SK-N-MC (cell line): Measurements from ENCODE around the gene WDR70.

ENCODE experiments used
- DNase-seq: peaks from one replicate; pipeline ENCODE4 v3.0.0-alpha.2; 2011; ENCODE audit warnings: low read depth, low spot score
- H3K27ac ChIP-seq: fragments of 200-600 bp; sonication (generic); 2 replicates; pipeline ENCODE4 v1.5.1; 2016; ENCODE audit warnings: mixed run types
- H3K36me3 ChIP-seq: fragments of 200-600 bp; sonication (generic); 2 replicates; pipeline ENCODE4 v1.6.1; 2017; ENCODE audit warnings: antibody characterized with exemption, low read length, mixed read lengths; ENCODE audit not compliant: insufficient read depth
- H3K4me3 ChIP-seq: fragments of 200-600 bp; sonication (generic); 2 replicates; pipeline ENCODE4 v1.5.1; 2016
- H3K9ac ChIP-seq: fragments of 200-600 bp; sonication (generic); 2 replicates; pipeline ENCODE4 v1.8.0; 2017; ENCODE audit warnings: mixed run types, mixed read lengths; ENCODE audit not compliant: insufficient read length
- H3K9me3 ChIP-seq: fragments of 200-600 bp; sonication (generic); 2 replicates; pipeline ENCODE4 v1.6.1; 2017; ENCODE audit warnings: low read depth, mild to moderate bottlenecking, antibody characterized with exemption, low read length, moderate library complexity, mixed read lengths
- EZH2 ChIP-seq: fragments of 200-600 bp; sonication (generic); IDR thresholded peaks from one replicate; pipeline ENCODE4 v1.6.1; 2017; ENCODE audit warnings: antibody characterized with exemption
- FOXP2 ChIP-seq: optimal IDR thresholded peaks from 2 replicates; pipeline ENCODE3; 2011; ENCODE audit warnings: mild to moderate bottlenecking, moderate library complexity; ENCODE audit not compliant: insufficient read depth; ENCODE audit errors: extremely low read length, control extremely low read depth
- POLR2AphosphoS5 ChIP-seq: IDR thresholded peaks from 2 replicates; pipeline ENCODE4 v1.6.1; 2012; ENCODE audit warnings: mild to moderate bottlenecking, low read depth, low read length, borderline replicate concordance

Gene WDR70

DNA sequence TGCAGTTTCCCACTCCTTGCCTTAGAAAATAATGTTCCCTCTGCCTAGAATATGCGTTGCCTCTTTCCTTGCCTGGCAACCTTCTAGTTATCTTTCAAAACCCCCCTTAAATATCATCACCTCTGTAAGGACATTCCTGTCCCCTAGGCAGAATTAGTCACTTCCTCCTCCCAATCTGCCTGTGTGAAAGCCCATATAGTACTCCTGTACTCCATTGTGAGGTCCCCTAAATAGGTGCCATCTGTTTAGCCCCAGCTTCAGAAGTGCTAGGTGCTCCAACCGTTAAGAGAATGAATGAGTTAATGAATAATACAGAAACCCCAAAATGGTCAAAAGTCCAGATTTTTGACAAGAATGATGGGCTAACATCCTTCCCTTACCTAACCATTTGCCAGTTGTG, 279.3 kb downstream of the WDR70 start:
- H3K36me3 ChIP-seq = no peaks in the 10 kb centered on the region
- no peak overlapping the region for H3K27ac ChIP-seq
- TF ChIP-seq EZH2 (no peak), POLR2AphosphoS5 (no peak), FOXP2 (no peak)
- no peak overlapping the region for H3K4me3 ChIP-seq
- no peak overlapping the region for H3K9ac ChIP-seq
- DNase-seq = no peak
- no peaks in the 10 kb centered on the region for H3K9me3 ChIP-seq

- Histone ChIP-seq H3K4me3 (no peak overlapping the region), H3K9me3 (no peaks in the 10 kb centered on the region), H3K9ac (no peak overlapping the region), H3K36me3 (no peaks in the 10 kb centered on the region), H3K27ac (no peak overlapping the region)
- no peak for DNase-seq
- TF ChIP-seq EZH2 (no peak), POLR2AphosphoS5 (no peak), FOXP2 (no peak)
These were observed 281.2 kb downstream of the WDR70 start for GRCh38 chr5:37660319-37660718.

DNA sequence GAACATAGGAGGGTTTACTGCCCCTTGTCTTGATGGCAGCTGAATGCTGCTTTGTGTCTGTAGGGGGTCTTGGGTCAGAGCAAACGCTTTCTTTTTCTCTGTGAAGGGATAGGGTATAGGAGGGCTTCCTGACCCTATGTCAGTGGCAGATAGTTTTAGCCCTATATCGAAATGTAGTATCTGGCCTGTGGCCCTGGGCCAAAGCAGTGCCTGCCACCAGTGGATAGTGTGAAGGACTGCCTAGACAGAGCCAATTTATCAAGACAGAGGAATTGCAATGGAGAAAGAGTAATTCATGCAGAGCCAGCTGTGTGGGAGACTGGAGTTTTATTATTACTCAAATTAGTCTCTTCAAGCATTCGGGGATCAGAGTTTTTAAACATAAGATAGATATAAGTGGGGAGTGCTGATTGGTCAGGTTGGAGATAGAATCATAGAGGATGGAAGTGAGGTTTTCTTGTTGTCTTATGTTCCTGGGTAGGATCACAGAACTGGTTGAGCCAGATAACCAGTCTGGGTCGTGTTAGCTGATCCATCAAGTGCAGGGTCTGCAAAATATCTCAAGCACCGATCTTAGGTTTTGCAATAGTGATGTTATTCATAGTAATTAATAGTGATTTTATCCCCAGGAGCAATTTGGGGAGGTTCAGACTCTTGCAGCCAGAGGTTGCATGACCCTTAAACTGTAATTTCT, 282.3 kb downstream of the WDR70 start:
- no peak for TF ChIP-seq POLR2AphosphoS5
- TF ChIP-seq FOXP2 = no peak
- TF ChIP-seq EZH2 = no peak
- H3K27ac ChIP-seq = no peak overlapping the region
- no peaks in the 10 kb centered on the region for H3K9me3 ChIP-seq
- DNase-seq = no peak
- no peak overlapping the region for H3K4me3 ChIP-seq
- H3K36me3 ChIP-seq = no peaks in the 10 kb centered on the region
- H3K9ac ChIP-seq = no peak overlapping the region

DNA sequence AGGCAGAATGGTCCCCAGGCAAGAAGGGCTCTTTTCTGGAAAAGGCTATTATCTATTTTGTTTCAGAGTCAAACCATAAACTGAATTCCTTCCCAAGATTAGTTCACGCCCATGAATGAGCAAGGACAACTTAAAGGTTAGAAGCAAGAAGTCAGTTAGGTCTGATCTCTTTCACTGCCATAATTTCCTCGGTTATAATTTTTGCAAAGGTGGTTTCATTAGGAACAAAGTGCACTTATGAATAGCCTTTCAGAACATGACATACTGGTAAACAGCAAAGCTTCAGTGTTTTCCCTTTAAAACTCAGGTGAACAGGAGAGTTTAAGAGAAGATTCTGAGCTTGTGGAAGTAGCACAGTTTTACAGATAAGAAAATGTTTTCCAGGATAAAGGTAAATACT, 282.8 kb downstream of the WDR70 start:
- TF ChIP-seq EZH2 (no peak), POLR2AphosphoS5 (no peak), FOXP2 (no peak)
- no peaks in the 10 kb centered on the region for H3K9me3 ChIP-seq
- no peak overlapping the region for H3K9ac ChIP-seq
- H3K4me3 ChIP-seq = peak overlapping the region; percentile 67; the same call in 1 of the 2 replicates
- H3K27ac ChIP-seq = 0 out of 2 replicates have a peak overlapping the region, but pooled peaks have one; percentile 90
- no peak for DNase-seq
- H3K36me3 ChIP-seq = no peaks in the 10 kb centered on the region

DNA sequence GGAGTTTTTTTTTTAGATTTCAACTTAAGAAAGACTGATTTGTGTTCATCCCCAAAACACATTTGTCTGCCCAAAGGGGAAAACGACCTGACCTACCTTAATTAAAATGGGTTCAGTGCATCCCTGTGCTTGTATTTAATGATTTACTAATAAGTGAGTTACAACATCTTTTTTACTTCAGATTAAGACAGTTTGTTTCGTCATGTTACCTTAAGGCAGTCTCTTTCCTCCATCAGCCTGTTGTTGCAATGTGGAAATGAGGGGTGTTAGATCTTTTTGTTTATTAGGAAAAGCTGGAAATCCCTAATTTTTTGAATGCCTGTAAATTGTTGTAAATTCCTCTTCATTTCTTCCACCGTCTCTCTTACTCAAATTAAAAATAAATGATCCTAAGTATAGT, 283.2 kb downstream of the WDR70 start:
- Histone ChIP-seq H3K9ac (no peak overlapping the region), H3K4me3 (peak overlapping the region; percentile 67), H3K27ac (peak overlapping the region; percentile 90), H3K36me3 (no peaks in the 10 kb centered on the region), H3K9me3 (no peaks in the 10 kb centered on the region)
- TF ChIP-seq EZH2 = no peak
- no peak for TF ChIP-seq POLR2AphosphoS5
- TF ChIP-seq FOXP2 = no peak
- no peak for DNase-seq

- peak overlapping the region; percentile 15 for H3K9ac ChIP-seq
- peak overlapping the region; percentile 67 for H3K4me3 ChIP-seq
These were observed 283.8 kb downstream of the WDR70 start for GRCh38 chr5:37662789-37663485.

GRCh38 chr5:37663538-37663937, 284.4 kb downstream of the WDR70 start:
- Histone ChIP-seq H3K36me3 (no peaks in the 10 kb centered on the region), H3K27ac (peak overlapping the region; percentile 90), H3K9ac (peak overlapping the region; percentile 15), H3K4me3 (peak overlapping the region; percentile 67), H3K9me3 (no peaks in the 10 kb centered on the region)
- TF ChIP-seq EZH2 = no peak
- no peak for TF ChIP-seq POLR2AphosphoS5
- TF ChIP-seq FOXP2 = no peak
- no peak for DNase-seq

More at GRCh38 chr5:37662789-37663485, 283.8 kb downstream of the WDR70 start:
- no peaks in the 10 kb centered on the region for H3K36me3 ChIP-seq
- no peaks in the 10 kb centered on the region for H3K9me3 ChIP-seq
- H3K27ac ChIP-seq = peak overlapping the region; percentile 90
- TF ChIP-seq POLR2AphosphoS5 (no peak), EZH2 (no peak), FOXP2 (no peak)
- peak; percentile 65 for DNase-seq

- TF ChIP-seq FOXP2 (no peak), POLR2AphosphoS5 (no peak), EZH2 (no peak)
- DNase-seq = no peak
- Histone ChIP-seq H3K27ac (no peak overlapping the region), H3K4me3 (no peak overlapping the region), H3K36me3 (no peaks in the 10 kb centered on the region), H3K9ac (no peak overlapping the region), H3K9me3 (no peaks in the 10 kb centered on the region)
These were observed 285.4 kb downstream of the WDR70 start for GRCh38 chr5:37664551-37664950.

DNA sequence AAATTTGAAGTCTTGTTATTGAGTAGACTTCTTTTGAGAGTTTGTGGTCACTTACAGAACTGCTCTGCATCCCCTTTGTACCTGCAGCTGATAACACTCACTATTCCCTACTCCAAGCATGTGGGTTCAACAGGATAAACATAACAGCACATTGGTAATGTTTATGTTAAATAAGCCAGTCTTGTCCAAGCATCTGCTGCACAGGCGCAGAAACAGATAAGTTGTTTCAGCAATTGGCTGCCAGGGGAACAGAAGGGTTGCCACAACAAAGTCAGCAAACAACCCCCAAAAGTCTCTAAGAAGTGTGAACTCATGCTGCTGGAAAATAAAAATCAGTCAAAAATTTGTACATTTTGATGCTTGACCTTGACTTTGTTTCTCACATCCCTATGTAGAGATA, 286.2 kb downstream of the WDR70 start:
- Histone ChIP-seq H3K4me3 (no peak overlapping the region), H3K9me3 (no peaks in the 10 kb centered on the region), H3K36me3 (no peaks in the 10 kb centered on the region), H3K27ac (no peak overlapping the region), H3K9ac (no peak overlapping the region)
- TF ChIP-seq POLR2AphosphoS5 (no peak), EZH2 (no peak), FOXP2 (no peak)
- DNase-seq = no peak
